A673 (cell line): ENCODE results near the gene PACRG. TPM values are rescaled to one million over a fixed set of nuclear protein-coding genes. Genes with fewer than 3 reads are reported as not detected.

Experiments used
- BruUV-seq: library from RNA; stranded (reverse); fragments of 400-500 nt; replicated peaks from 2 replicates; lab custom pipeline; 2021; lab: Mats Ljungman, UMichigan
- CTCF ChIA-PET: fragments of 300-600 bp; sonication (Branson Sonifier 250); formaldehyde crosslinking; loops from one replicate; lab custom pipeline; 2022; ENCODE audit warnings: antibody characterized with exemption; lab: Charles Lee
- POLR2A ChIA-PET: fragments of 300-600 bp; sonication (Branson Sonifier 250); formaldehyde crosslinking; loops from one replicate; lab custom pipeline; 2022; ENCODE audit warnings: antibody characterized with exemption; ENCODE audit not compliant: low non-redundant PET; lab: Charles Lee
- DNase-seq: peaks from one replicate; pipeline ENCODE4 v3.0.0-alpha.2; 2015; ENCODE audit warnings: low spot score
- H3K27ac ChIP-seq: fragments of 200-600 bp; sonication (generic); 2 replicates; pipeline ENCODE4 v1.5.1; 2016; ENCODE audit warnings: mixed run types, low read depth, mild to moderate bottlenecking, mixed read lengths, antibody characterized with exemption, low read length; ENCODE audit not compliant: poor library complexity, severe bottlenecking
- H3K27me3 ChIP-seq: fragments of 200-600 bp; sonication (generic); replicated peaks from 2 replicates; pipeline ENCODE4 v1.6.1; 2017; ENCODE audit warnings: mixed run types, low read depth, mild to moderate bottlenecking, mixed read lengths, antibody characterized with exemption, low read length; ENCODE audit not compliant: insufficient read depth, poor library complexity
- H3K36me3 ChIP-seq: fragments of 200-600 bp; sonication (generic); 2 replicates; pipeline ENCODE4 v1.6.1; 2016; ENCODE audit warnings: mixed run types, mild to moderate bottlenecking, mixed read lengths, antibody characterized with exemption, low read length; ENCODE audit not compliant: insufficient read depth, poor library complexity, severe bottlenecking
- H3K4me1 ChIP-seq: fragments of 200-600 bp; sonication (generic); 2 replicates; pipeline ENCODE4 v1.6.1; 2017; ENCODE audit warnings: mixed run types, mild to moderate bottlenecking, mixed read lengths, antibody characterized with exemption, low read length; ENCODE audit not compliant: insufficient read depth, poor library complexity, severe bottlenecking
- H3K4me3 ChIP-seq: fragments of 200-600 bp; sonication (generic); 2 replicates; pipeline ENCODE4 v1.5.1; 2016; ENCODE audit warnings: low read depth, mixed run types, mild to moderate bottlenecking, mixed read lengths, low read length; ENCODE audit not compliant: poor library complexity, severe bottlenecking
- H3K9me3 ChIP-seq: fragments of 200-600 bp; sonication (generic); 2 replicates; pipeline ENCODE4 v1.6.1; 2016; ENCODE audit warnings: mixed run types, low read depth, mild to moderate bottlenecking, mixed read lengths, antibody characterized with exemption, low read length; ENCODE audit not compliant: poor library complexity, severe bottlenecking
- EZH2 ChIP-seq: fragments of 200-600 bp; sonication (generic); IDR thresholded peaks from 2 replicates; pipeline ENCODE4 v1.6.1; 2017; ENCODE audit warnings: borderline replicate concordance, low read depth, mild to moderate bottlenecking, mixed read lengths, antibody characterized with exemption, low read length; ENCODE audit not compliant: poor library complexity, severe bottlenecking
- intact Hi-C: fragments of 100-400 bp; cut with micrococcal nuclease; formaldehyde crosslinking; loops from one replicate; pipeline ENCODE4 v1.10.0; 2022; ENCODE audit not compliant: unreplicated experiment
- total RNA-seq: library from RNA; stranded (reverse); gene quantifications from 2 replicates; pipeline ENCODE4 v1.2.3, GENCODE V29; 2021
- TF ChIP-seq, protein P1 (sequence below): fragments of 300-800, 200-600 bp; sonication (generic); conservative IDR thresholded peaks from 2 replicates; pipeline ENCODE4 v1.5.1; 2017; ENCODE audit warnings: low read depth, mild to moderate bottlenecking, antibody characterized with exemption, low read length, moderate library complexity, mixed read lengths

PACRG gene
- total RNA-seq, 1 experiment from 2014 or later = not detected

DNA sequence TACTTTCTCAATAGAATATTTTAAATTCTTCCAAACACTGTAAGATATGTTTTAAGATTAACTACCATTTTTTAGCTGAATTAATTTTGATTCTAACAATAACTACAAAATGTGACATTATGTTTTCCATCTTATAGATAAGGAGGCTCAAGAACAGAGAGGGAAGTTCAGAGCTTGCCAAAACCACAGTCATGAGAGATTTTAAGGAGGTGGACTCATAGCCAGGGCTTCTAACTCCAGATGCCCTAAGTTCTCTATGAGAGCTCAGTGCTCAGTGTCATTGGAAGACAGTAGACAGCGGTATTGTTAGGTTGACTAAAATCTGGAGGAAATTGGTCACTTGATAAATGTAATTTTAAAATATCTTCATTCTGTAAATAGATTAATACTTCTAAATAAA, 144.2 kb downstream of the PACRG start:
- Histone ChIP-seq H3K4me3 (no peak overlapping the region), H3K27ac (no peak overlapping the region), H3K36me3 (no peaks in the 10 kb centered on the region), H3K9me3 (no peaks in the 10 kb centered on the region), H3K27me3 (no peaks in the 10 kb centered on the region), H3K4me1 (no peaks in the 10 kb centered on the region)
- DNase-seq = no peak
- TF ChIP-seq, protein P1, sequence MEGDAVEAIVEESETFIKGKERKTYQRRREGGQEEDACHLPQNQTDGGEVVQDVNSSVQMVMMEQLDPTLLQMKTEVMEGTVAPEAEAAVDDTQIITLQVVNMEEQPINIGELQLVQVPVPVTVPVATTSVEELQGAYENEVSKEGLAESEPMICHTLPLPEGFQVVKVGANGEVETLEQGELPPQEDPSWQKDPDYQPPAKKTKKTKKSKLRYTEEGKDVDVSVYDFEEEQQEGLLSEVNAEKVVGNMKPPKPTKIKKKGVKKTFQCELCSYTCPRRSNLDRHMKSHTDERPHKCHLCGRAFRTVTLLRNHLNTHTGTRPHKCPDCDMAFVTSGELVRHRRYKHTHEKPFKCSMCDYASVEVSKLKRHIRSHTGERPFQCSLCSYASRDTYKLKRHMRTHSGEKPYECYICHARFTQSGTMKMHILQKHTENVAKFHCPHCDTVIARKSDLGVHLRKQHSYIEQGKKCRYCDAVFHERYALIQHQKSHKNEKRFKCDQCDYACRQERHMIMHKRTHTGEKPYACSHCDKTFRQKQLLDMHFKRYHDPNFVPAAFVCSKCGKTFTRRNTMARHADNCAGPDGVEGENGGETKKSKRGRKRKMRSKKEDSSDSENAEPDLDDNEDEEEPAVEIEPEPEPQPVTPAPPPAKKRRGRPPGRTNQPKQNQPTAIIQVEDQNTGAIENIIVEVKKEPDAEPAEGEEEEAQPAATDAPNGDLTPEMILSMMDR = no peak
- TF ChIP-seq EZH2 = no peak
- intact Hi-C loops = no loop called here
- ChIA-PET POLR2A (no interaction called here), CTCF (no interaction called here)
- BruUV-seq = no TSS peak

DNA sequence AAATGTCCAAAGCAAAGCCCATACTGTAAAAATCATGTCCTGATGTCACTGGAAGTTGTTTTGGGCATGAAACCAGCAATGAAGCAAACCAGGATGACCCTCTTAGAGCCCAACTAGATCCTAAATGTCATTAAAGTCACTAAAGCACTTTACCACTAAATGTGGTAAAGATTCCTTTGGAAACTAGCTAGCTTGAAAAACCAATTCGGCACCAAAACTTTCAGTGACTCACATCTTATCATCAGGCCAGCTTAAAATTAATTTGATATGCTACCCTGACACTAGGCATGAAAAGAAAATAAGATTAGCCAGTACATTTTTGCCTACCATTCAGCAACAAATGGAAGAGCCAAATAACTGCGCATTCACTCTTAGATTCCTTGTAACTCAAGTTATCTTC, 145.8 kb downstream of the PACRG start:
- no peak overlapping the region for H3K27ac ChIP-seq
- CTCF ChIA-PET = no interaction called here
- no peaks in the 10 kb centered on the region for H3K9me3 ChIP-seq
- intact Hi-C loops = no loop called here
- no peak for TF ChIP-seq EZH2
- TF ChIP-seq, protein P1 = no peak
- H3K36me3 ChIP-seq = no peaks in the 10 kb centered on the region
- no peaks in the 10 kb centered on the region for H3K4me1 ChIP-seq
- H3K27me3 ChIP-seq = no peaks in the 10 kb centered on the region
- no peak for DNase-seq
- BruUV-seq = no TSS peak
- POLR2A ChIA-PET = no interaction called here
- no peak overlapping the region for H3K4me3 ChIP-seq

DNA sequence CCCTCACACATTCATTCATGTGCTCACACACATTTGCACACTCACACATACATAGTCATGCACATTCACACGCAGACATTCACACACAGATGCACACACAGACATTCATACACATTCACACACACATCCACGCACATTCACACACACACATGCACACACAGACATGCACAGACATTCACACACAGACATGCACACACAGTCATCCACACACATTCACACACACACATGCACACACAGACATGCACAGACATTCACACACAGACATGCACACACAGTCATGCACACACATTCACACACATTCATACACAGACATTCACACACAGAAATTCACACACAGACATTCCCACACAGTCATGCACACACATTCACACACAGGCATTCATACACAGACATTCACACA, 147.3 kb downstream of the PACRG start:
- no peak for TF ChIP-seq EZH2
- TF ChIP-seq, protein P1 = no peak
- Histone ChIP-seq H3K27me3 (no peaks in the 10 kb centered on the region), H3K9me3 (no peaks in the 10 kb centered on the region), H3K4me3 (no peak overlapping the region), H3K36me3 (no peaks in the 10 kb centered on the region), H3K27ac (no peak overlapping the region), H3K4me1 (no peaks in the 10 kb centered on the region)
- no peak for DNase-seq
- CTCF ChIA-PET = no interaction called here
- POLR2A ChIA-PET = no interaction called here
- intact Hi-C loops = no loop called here
- BruUV-seq = no TSS peak
